Vagina (tissue), 2 donors: ENCODE results near the gene C3orf85. TPM values are rescaled to one million over a fixed set of nuclear protein-coding genes. Genes with fewer than 3 reads are reported as not detected.

ENCODE experiments used
- DNase-seq, 2 donors: peaks; one replicate each; pipeline ENCODE4 v3.0.0-alpha.2; 2017; ENCODE audit errors: extremely low spot score in 2 of 2
- H3K27ac ChIP-seq: fragments of 200-600 bp; sonication (generic); one replicate; pipeline ENCODE4 v1.5.1; 2019
- H3K27me3 ChIP-seq: fragments of 200-600 bp; sonication (generic); one replicate; pipeline ENCODE4 v1.5.1; 2019
- H3K36me3 ChIP-seq, 2 donors: fragments of 200-600 bp; sonication (generic); one replicate each; pipeline ENCODE4 v1.5.1; 2017 to 2019
- H3K4me1 ChIP-seq: fragments of 200-600 bp; sonication (generic); one replicate; pipeline ENCODE4 v1.5.1; 2019
- H3K4me3 ChIP-seq, 2 donors: fragments of 200-600 bp; sonication (generic); 1 replicate in 1 of 2; 2 replicates in 1 of 2; pipeline ENCODE4 v1.5.1; 2016 to 2019
- H3K9me3 ChIP-seq: fragments of 200-600 bp; sonication (generic); one replicate; pipeline ENCODE4 v1.5.1; 2019
- POLR2A ChIP-seq, 2 donors: fragments of 450-650 bp; IDR thresholded peaks; one replicate each; pipeline ENCODE4 v1.6.1; 2017; ENCODE audit warnings: antibody characterized with exemption in 2 of 2, mild to moderate bottlenecking in 2 of 2, moderate library complexity in 2 of 2
- POLR2AphosphoS5 ChIP-seq, 2 donors: sonication (generic); formaldehyde crosslinking; IDR thresholded peaks; one replicate each; pipeline ENCODE4 v1.9.0; 2017; ENCODE audit warnings: antibody characterized with exemption in 2 of 2, mild to moderate bottlenecking in 2 of 2, low read depth in 1 of 2; ENCODE audit not compliant: insufficient read depth in 1 of 2
- intact Hi-C: fragments of 100-400 bp; cut with DNase I; formaldehyde crosslinking; loops from one replicate; pipeline ENCODE4 v1.15.1; 2023
- total RNA-seq: library from RNA; depleted of rRNA; stranded (reverse); fragments of >200 nt; gene quantifications from one replicate; pipeline ENCODE4 v1.2.3, GENCODE V29; 2016
- TF ChIP-seq, protein P1 (sequence below), 3 experiments: fragments of 450-650 bp in 2 of 3; fragments of 200-600 bp in 1 of 3; sonication (generic) in 1 of 3; IDR thresholded peaks; one replicate each; pipeline ENCODE4 v1.5.1; 2017 to 2019; ENCODE audit warnings: antibody characterized with exemption in 3 of 3, mild to moderate bottlenecking in 2 of 3, moderate library complexity in 2 of 3

The C3orf85 gene
- total RNA-seq, 1 donor from 2014 or later = not detected

DNA sequence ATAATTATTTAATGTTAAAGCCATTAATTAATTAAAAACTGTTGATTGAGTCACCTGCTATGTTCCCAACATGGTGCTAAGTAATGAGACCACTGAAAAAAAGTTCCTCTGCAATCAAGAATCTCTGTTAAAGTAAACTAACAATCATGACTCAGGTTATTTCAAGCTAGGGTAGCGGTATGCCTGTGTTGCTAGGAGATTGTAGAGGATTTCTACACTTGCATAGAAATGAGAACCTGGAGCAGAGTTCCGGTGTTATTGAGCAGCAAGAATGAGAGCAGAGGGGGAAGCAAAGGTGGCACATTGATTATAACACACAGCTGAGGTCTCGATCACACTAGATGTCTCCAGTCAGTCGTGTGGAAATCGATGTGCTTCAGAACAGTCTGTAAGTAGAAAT is 41.4 kb downstream of the C3orf85 start:
- Histone ChIP-seq H3K9me3 (no peaks in the 10 kb centered on the region), H3K4me3 (no peak overlapping the region), H3K4me1 (no peaks in the 10 kb centered on the region), H3K36me3 (no peaks in the 10 kb centered on the region), H3K27ac (no peak overlapping the region), H3K27me3 (no peaks in the 10 kb centered on the region)
- no peak for DNase-seq
- intact Hi-C loops = no loop called here
- TF ChIP-seq, protein P1, sequence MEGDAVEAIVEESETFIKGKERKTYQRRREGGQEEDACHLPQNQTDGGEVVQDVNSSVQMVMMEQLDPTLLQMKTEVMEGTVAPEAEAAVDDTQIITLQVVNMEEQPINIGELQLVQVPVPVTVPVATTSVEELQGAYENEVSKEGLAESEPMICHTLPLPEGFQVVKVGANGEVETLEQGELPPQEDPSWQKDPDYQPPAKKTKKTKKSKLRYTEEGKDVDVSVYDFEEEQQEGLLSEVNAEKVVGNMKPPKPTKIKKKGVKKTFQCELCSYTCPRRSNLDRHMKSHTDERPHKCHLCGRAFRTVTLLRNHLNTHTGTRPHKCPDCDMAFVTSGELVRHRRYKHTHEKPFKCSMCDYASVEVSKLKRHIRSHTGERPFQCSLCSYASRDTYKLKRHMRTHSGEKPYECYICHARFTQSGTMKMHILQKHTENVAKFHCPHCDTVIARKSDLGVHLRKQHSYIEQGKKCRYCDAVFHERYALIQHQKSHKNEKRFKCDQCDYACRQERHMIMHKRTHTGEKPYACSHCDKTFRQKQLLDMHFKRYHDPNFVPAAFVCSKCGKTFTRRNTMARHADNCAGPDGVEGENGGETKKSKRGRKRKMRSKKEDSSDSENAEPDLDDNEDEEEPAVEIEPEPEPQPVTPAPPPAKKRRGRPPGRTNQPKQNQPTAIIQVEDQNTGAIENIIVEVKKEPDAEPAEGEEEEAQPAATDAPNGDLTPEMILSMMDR (IDR thresholded peaks at IDR 0.05) = no peak
- no peak for TF ChIP-seq POLR2AphosphoS5 (IDR thresholded peaks at IDR 0.05; ENCODE audit: insufficient read depth in 1 of 2, low read depth in 1 of 2)
- TF ChIP-seq POLR2A (IDR thresholded peaks at IDR 0.05) = no peak

DNA sequence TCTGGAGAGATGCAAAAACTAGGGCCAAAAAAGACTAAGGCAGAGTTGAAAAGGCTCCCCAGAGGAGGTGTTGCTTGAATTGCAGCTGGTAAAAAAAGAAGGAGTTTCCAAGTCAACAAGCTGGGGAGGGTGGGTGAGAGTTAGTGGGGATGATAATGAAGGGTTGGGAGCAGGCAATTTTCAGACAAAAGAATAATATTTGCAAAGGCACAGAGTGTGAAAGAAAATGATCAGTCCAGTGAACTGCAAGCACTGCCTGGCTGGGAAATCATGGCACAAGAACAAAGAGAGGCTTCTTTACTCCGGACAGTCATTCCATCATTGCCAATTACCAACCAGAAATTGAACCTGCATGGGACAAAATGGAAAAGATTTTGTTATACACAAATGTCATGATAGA is 42.2 kb downstream of the C3orf85 start:
- H3K4me1 ChIP-seq = no peaks in the 10 kb centered on the region
- no peaks in the 10 kb centered on the region for H3K36me3 ChIP-seq
- no peak overlapping the region for H3K4me3 ChIP-seq
- TF ChIP-seq, protein P1 (IDR thresholded peaks at IDR 0.05) = no peak
- TF ChIP-seq POLR2AphosphoS5 (IDR thresholded peaks at IDR 0.05; ENCODE audit: insufficient read depth in 1 of 2, low read depth in 1 of 2) (no peak), POLR2A (IDR thresholded peaks at IDR 0.05) (no peak)
- no peak for DNase-seq
- intact Hi-C loops = no loop called here
- H3K27me3 ChIP-seq = no peaks in the 10 kb centered on the region
- H3K27ac ChIP-seq = no peak overlapping the region
- no peaks in the 10 kb centered on the region for H3K9me3 ChIP-seq

DNA sequence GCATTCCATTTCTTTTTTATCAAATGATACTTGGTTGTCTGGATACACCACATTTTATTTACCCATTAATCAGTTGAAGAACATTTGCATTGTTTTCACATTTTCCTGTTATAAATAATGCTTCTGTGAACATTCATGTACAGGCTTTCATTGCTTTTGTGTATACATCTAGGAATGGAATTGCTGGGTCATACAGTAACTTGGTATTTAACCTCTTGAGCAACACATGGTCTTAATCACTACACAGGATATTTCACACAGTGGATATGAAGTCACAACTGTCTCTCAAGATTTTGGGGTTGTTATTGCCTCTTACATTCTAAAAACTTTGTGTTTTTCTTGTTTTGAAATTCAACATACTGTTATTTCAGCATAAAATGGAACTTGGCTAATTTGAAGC is 48.2 kb downstream of the C3orf85 start:
- Histone ChIP-seq H3K27ac (no peak overlapping the region), H3K9me3 (no peaks in the 10 kb centered on the region), H3K4me1 (no peaks in the 10 kb centered on the region), H3K4me3 (no peak overlapping the region), H3K27me3 (no peaks in the 10 kb centered on the region), H3K36me3 (no peaks in the 10 kb centered on the region)
- no peak for DNase-seq
- intact Hi-C loops = no loop called here
- TF ChIP-seq POLR2A (IDR thresholded peaks at IDR 0.05) (no peak), POLR2AphosphoS5 (IDR thresholded peaks at IDR 0.05; ENCODE audit: insufficient read depth in 1 of 2, low read depth in 1 of 2) (no peak)
- TF ChIP-seq, protein P1 (IDR thresholded peaks at IDR 0.05) = no peak

DNA sequence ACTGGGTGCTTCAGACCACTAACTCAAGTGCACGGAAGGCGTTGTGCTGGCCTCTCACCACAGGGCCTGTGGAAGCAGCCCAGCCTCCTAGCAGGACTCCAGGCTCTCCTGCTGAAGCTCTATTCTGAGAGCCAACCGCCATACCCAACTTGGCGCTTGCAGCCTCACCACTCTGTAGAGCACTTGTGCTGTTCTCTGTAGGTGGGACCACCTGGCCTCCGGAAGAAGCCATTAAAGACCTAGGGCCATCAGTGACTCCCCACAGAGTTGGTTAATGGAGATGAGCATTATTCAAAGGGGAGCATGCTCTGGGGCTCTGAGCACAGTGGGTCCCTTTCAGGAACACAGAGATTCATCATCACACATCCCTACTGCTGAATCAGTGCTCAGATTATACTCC is 50.9 kb downstream of the C3orf85 start:
- H3K9me3 ChIP-seq = no peaks in the 10 kb centered on the region
- H3K4me1 ChIP-seq = no peaks in the 10 kb centered on the region
- DNase-seq = no peak
- no peak overlapping the region for H3K27ac ChIP-seq
- TF ChIP-seq, protein P1 (IDR thresholded peaks at IDR 0.05) = no peak
- no peak for TF ChIP-seq POLR2A (IDR thresholded peaks at IDR 0.05)
- TF ChIP-seq POLR2AphosphoS5 (IDR thresholded peaks at IDR 0.05; ENCODE audit: insufficient read depth in 1 of 2, low read depth in 1 of 2) = no peak
- no peaks in the 10 kb centered on the region for H3K27me3 ChIP-seq
- no peak overlapping the region for H3K4me3 ChIP-seq
- intact Hi-C loops = no loop called here
- H3K36me3 ChIP-seq = no peaks in the 10 kb centered on the region

DNA sequence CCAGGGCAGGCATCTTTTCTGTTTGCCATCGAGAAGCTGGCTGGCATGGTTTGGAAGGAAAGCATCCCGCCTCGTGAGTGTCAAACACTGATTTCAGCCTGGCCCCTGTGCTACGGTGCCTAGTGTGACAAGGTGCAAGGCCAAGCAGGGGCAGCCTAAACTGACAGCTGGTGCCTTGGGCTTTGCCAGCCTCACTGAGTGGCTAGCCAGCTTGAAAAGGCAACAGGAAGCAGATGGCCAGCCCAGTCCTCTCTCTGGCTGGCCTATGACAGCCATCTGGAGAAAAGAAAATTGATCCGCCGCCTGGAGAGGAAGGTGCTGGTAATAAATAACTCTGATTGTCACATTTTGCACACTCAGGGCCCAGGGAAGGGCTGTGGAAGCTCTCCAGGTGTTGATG is 52.2 kb downstream of the C3orf85 start:
- H3K27me3 ChIP-seq = no peaks in the 10 kb centered on the region
- H3K36me3 ChIP-seq = no peaks in the 10 kb centered on the region
- no peak overlapping the region for H3K4me3 ChIP-seq
- TF ChIP-seq, protein P1 (IDR thresholded peaks at IDR 0.05) = no peak
- TF ChIP-seq POLR2A (IDR thresholded peaks at IDR 0.05) (no peak), POLR2AphosphoS5 (IDR thresholded peaks at IDR 0.05; ENCODE audit: insufficient read depth in 1 of 2, low read depth in 1 of 2) (no peak)
- H3K4me1 ChIP-seq = no peaks in the 10 kb centered on the region
- no peak overlapping the region for H3K27ac ChIP-seq
- intact Hi-C loops = no loop called here
- no peaks in the 10 kb centered on the region for H3K9me3 ChIP-seq
- no peak for DNase-seq
